Astrocyte (in vitro differentiated cells and primary cell): ENCODE measurements around the gene MPV17L2. TPM values are rescaled to one million over a fixed set of nuclear protein-coding genes. Genes with fewer than 3 reads are reported as not detected.

Experiments
- DNase-seq: peaks from one replicate; pipeline ENCODE4 v3.0.0-alpha.2; 2010; ENCODE audit warnings: low read depth
- FAIRE-seq: peaks from 2 replicates; lab custom pipeline; 2011; peaks lifted over from hg19 to GRCh38; lab: Jason Lieb, UNC
- H2AFZ ChIP-seq: 2 replicates; pipeline ENCODE4 v1.6.0; 2012; ENCODE audit warnings: low read depth, low read length, inconsistent platforms
- H3K27ac ChIP-seq: 2 replicates; pipeline ENCODE4 v1.5.1; 2011; ENCODE audit warnings: low read depth, low read length, inconsistent platforms
- H3K27me3 ChIP-seq: 2 replicates; pipeline ENCODE4 v1.6.0; 2011; ENCODE audit warnings: low read length, inconsistent platforms; ENCODE audit not compliant: insufficient read depth
- H3K36me3 ChIP-seq: 2 replicates; pipeline ENCODE4 v1.5.1; 2011; ENCODE audit warnings: low read length, inconsistent platforms; ENCODE audit not compliant: insufficient read depth
- H3K4me1 ChIP-seq: 2 replicates; pipeline ENCODE4 v1.5.1; 2011; ENCODE audit warnings: low read length, inconsistent platforms; ENCODE audit not compliant: insufficient read depth
- H3K4me2 ChIP-seq: 2 replicates; pipeline ENCODE4 v1.6.0; 2012; ENCODE audit warnings: low read length, inconsistent platforms
- H3K4me3 ChIP-seq: 2 replicates; pipeline ENCODE4 v1.5.1; 2011; ENCODE audit warnings: low read depth, mild to moderate bottlenecking, low read length, inconsistent platforms; ENCODE audit not compliant: insufficient read depth
- H3K79me2 ChIP-seq: 2 replicates; pipeline ENCODE4 v1.6.0; 2012; ENCODE audit warnings: mild to moderate bottlenecking, low read length, inconsistent platforms; ENCODE audit not compliant: insufficient read depth
- H3K9ac ChIP-seq: 2 replicates; pipeline ENCODE4 v1.6.0; 2012; ENCODE audit warnings: mild to moderate bottlenecking, low read length, inconsistent platforms
- H3K9me3 ChIP-seq: 2 replicates; pipeline ENCODE4 v1.5.1; 2012; ENCODE audit warnings: low read depth, mild to moderate bottlenecking, low read length, inconsistent platforms; ENCODE audit not compliant: insufficient read depth
- H4K20me1 ChIP-seq: 2 replicates; pipeline ENCODE4 v1.6.0; 2012; ENCODE audit warnings: low read length, inconsistent platforms; ENCODE audit not compliant: insufficient read depth
- H3K27ac Mint-ChIP-seq: one replicate; pipeline ENCODE4 v1.8.0; 2021; ENCODE audit warnings: mild to moderate bottlenecking, mixed read lengths; ENCODE audit not compliant: unreplicated experiment
- H3K27me3 Mint-ChIP-seq: one replicate; pipeline ENCODE4 v1.8.0; 2021; ENCODE audit warnings: low read depth, mixed read lengths; ENCODE audit not compliant: unreplicated experiment
- H3K36me3 Mint-ChIP-seq: one replicate; pipeline ENCODE4 v1.8.0; 2021; ENCODE audit warnings: low read depth, mixed read lengths; ENCODE audit not compliant: unreplicated experiment
- H3K4me1 Mint-ChIP-seq: one replicate; pipeline ENCODE4 v1.8.0; 2021; ENCODE audit warnings: low read depth, mixed read lengths; ENCODE audit not compliant: unreplicated experiment
- H3K4me3 Mint-ChIP-seq: one replicate; pipeline ENCODE4 v1.8.0; 2021; ENCODE audit warnings: mild to moderate bottlenecking, moderate library complexity, mixed read lengths; ENCODE audit not compliant: unreplicated experiment
- H3K9me3 Mint-ChIP-seq: one replicate; pipeline ENCODE4 v1.8.0; 2021; ENCODE audit warnings: mild to moderate bottlenecking, mixed read lengths; ENCODE audit not compliant: unreplicated experiment
- CTCF ChIP-seq: IDR thresholded peaks from 2 replicates; pipeline ENCODE4 v1.5.1; 2011; ENCODE audit warnings: low read depth, mild to moderate bottlenecking, inconsistent platforms, low read length, moderate library complexity; ENCODE audit not compliant: insufficient read depth
- EZH2 ChIP-seq: IDR thresholded peaks from 2 replicates; pipeline ENCODE4 v1.6.1; 2012; ENCODE audit warnings: mild to moderate bottlenecking, low read length, inconsistent platforms; ENCODE audit not compliant: insufficient read depth
- total RNA-seq: library from RNA; stranded (reverse); gene quantifications from 2 replicates; pipeline ENCODE4 v1.2.1, GENCODE V29; 2021

Gene MPV17L2
- total RNA-seq, 1 donor from 2014 or later: 21.8 TPM

- Histone ChIP-seq H3K4me3 (no peak overlapping the region), H3K27me3 (peaks cover 22% of the 10 kb centered on the region), H3K79me2 (no peaks in the 10 kb centered on the region), H3K9me3 (no peaks in the 10 kb centered on the region), H3K9ac (no peak overlapping the region), H3K4me2 (no peak overlapping the region), H3K36me3 (no peaks in the 10 kb centered on the region), H4K20me1 (no peaks in the 10 kb centered on the region), H3K4me1 (peaks cover 9% of the 10 kb centered on the region), H2AFZ (no peak overlapping the region), H3K27ac (no peak overlapping the region)
- Mint-ChIP-seq H3K9me3 (no peaks in the 10 kb centered on the region), H3K27ac (no peak overlapping the region), H3K36me3 (no peaks in the 10 kb centered on the region), H3K27me3 (peaks cover 16% of the 10 kb centered on the region), H3K4me3 (no peak overlapping the region), H3K4me1 (peaks cover 4% of the 10 kb centered on the region)
- TF ChIP-seq CTCF: no peak
- TF ChIP-seq EZH2: no peak
- FAIRE-seq (no peak), DNase-seq (no peak)
Observed at GRCh38 chr19:18226956-18227780, 34.1 kb downstream of the MPV17L2 start.

- Histone ChIP-seq H3K4me3 (no peak overlapping the region), H3K79me2 (no peaks in the 10 kb centered on the region), H3K27ac (no peak overlapping the region), H3K9ac (no peak overlapping the region), H3K4me1 (peaks cover 9% of the 10 kb centered on the region), H4K20me1 (no peaks in the 10 kb centered on the region), H2AFZ (no peak overlapping the region), H3K36me3 (no peaks in the 10 kb centered on the region), H3K9me3 (no peaks in the 10 kb centered on the region), H3K27me3 (peaks cover 22% of the 10 kb centered on the region), H3K4me2 (no peak overlapping the region)
- Mint-ChIP-seq H3K4me1 (peaks cover 4% of the 10 kb centered on the region), H3K9me3 (no peaks in the 10 kb centered on the region), H3K27ac (no peak overlapping the region), H3K36me3 (no peaks in the 10 kb centered on the region), H3K27me3 (peaks cover 19% of the 10 kb centered on the region), H3K4me3 (no peak overlapping the region)
- TF ChIP-seq EZH2: no peak
- FAIRE-seq (no peak), DNase-seq (no peak)
Observed at GRCh38 chr19:18227781-18228271, 34.8 kb downstream of the MPV17L2 start.

- Histone ChIP-seq H3K36me3 (no peaks in the 10 kb centered on the region), H3K79me2 (no peaks in the 10 kb centered on the region), H3K4me3 (no peak overlapping the region), H3K4me1 (peaks cover 5% of the 10 kb centered on the region), H3K9me3 (no peaks in the 10 kb centered on the region), H2AFZ (no peak overlapping the region), H3K9ac (no peak overlapping the region), H3K4me2 (no peak overlapping the region), H3K27ac (no peak overlapping the region), H4K20me1 (no peaks in the 10 kb centered on the region), H3K27me3 (peaks cover 22% of the 10 kb centered on the region)
- peaks cover 4% of the 10 kb centered on the region for H3K4me1 Mint-ChIP-seq
- peaks cover 25% of the 10 kb centered on the region for H3K27me3 Mint-ChIP-seq
- H3K9me3 Mint-ChIP-seq: peaks cover 2% of the 10 kb centered on the region
- TF ChIP-seq CTCF (no peak), EZH2 (no peak)
- H3K27ac Mint-ChIP-seq: no peak overlapping the region
- no peak overlapping the region for H3K4me3 Mint-ChIP-seq
- DNase-seq (no peak), FAIRE-seq (no peak)
- no peaks in the 10 kb centered on the region for H3K36me3 Mint-ChIP-seq
Observed at GRCh38 chr19:18229474-18229873, 36.5 kb downstream of the MPV17L2 start.
